Panc1 (cell line): ENCODE results near the gene CPLANE1. TPM values are rescaled to one million over a fixed set of nuclear protein-coding genes. Genes with fewer than 3 reads are reported as not detected.

ENCODE experiments used
- ATAC-seq: fragments of 200-7000 bp; cut with Tn5 transposase; 2 replicates; pipeline ENCODE4 v1.9.1; 2020; ENCODE audit warnings: mild to moderate bottlenecking, moderate library complexity
- BruUV-seq: library from RNA; stranded (reverse); fragments of 400-500 nt; replicated peaks from 2 replicates; lab custom pipeline; 2021; lab: Mats Ljungman, UMichigan
- CTCF ChIA-PET: fragments of 300-600 bp; sonication (Branson Sonifier 250); formaldehyde crosslinking; loops from one replicate; lab custom pipeline; 2022; ENCODE audit warnings: antibody characterized with exemption; lab: Charles Lee
- POLR2A ChIA-PET: fragments of 300-600 bp; sonication (Branson Sonifier 250); formaldehyde crosslinking; loops from one replicate; lab custom pipeline; 2022; ENCODE audit warnings: antibody characterized with exemption; lab: Charles Lee
- DNase-seq: peaks from one replicate; pipeline ENCODE4 v3.0.0-alpha.2; 2010; ENCODE audit warnings: low read depth, low spot score
- H3K27ac ChIP-seq: 2 replicates; pipeline ENCODE4 v1.5.1; 2011; ENCODE audit warnings: mild to moderate bottlenecking, low read length, inconsistent platforms
- H3K27me3 ChIP-seq: fragments of 200-500 bp; sonication (Bioruptor generic); 2 replicates; pipeline ENCODE4 v1.6.0; 2014; ENCODE audit warnings: low read length, inconsistent platforms; ENCODE audit not compliant: control insufficient read depth, insufficient read depth
- H3K36me3 ChIP-seq: fragments of 200-500 bp; sonication (Bioruptor generic); 2 replicates; pipeline ENCODE4 v1.5.1; 2014; ENCODE audit warnings: inconsistent platforms, mild to moderate bottlenecking, low read length, moderate library complexity; ENCODE audit not compliant: control insufficient read depth, insufficient read depth
- H3K4me1 ChIP-seq: 2 replicates; pipeline ENCODE4 v1.5.1; 2011; ENCODE audit warnings: inconsistent platforms, mild to moderate bottlenecking, low read length, moderate library complexity; ENCODE audit not compliant: control insufficient read depth, insufficient read depth
- H3K4me3 ChIP-seq, 2 experiments: 2 replicates each; pipeline ENCODE4 v1.5.1; 2011 to 2012; ENCODE audit warnings: low read depth in 2 of 2, low read length in 2 of 2, mild to moderate bottlenecking in 2 of 2, inconsistent platforms in 1 of 2, moderate library complexity in 1 of 2
- H3K9me3 ChIP-seq: fragments of 200-500 bp; sonication (Bioruptor generic); 2 replicates; pipeline ENCODE4 v1.5.1; 2014; ENCODE audit warnings: low read depth, mild to moderate bottlenecking, inconsistent platforms, low read length, moderate library complexity; ENCODE audit not compliant: control insufficient read depth, insufficient read depth
- POLR2AphosphoS5 ChIP-seq: IDR thresholded peaks from 2 replicates; pipeline ENCODE4 v1.6.1; 2012; ENCODE audit warnings: mild to moderate bottlenecking, low read depth, low read length, moderate library complexity
- TCF7L2 ChIP-seq: IDR thresholded peaks from 2 replicates; pipeline ENCODE4 v1.6.1; 2011; ENCODE audit warnings: mild to moderate bottlenecking, low read depth, low read length, inconsistent platforms
- in situ Hi-C: cut with HindIII; loops from 2 replicates; pipeline ENCODE4 v1.10.0; 2016; ENCODE audit warnings: low sequenced_read_pairs, low pct_unique_long_range_greater_than_20kb
- intact Hi-C: fragments of 100-400 bp; cut with micrococcal nuclease; formaldehyde crosslinking; loops from one replicate; pipeline ENCODE4 v1.10.0; 2022; ENCODE audit not compliant: unreplicated experiment
- total RNA-seq: library from RNA; stranded (reverse); gene quantifications from one replicate; pipeline ENCODE4 v1.2.1, GENCODE V29; 2021; ENCODE audit not compliant: unreplicated experiment
- TF ChIP-seq, protein P1 (sequence below), 2 experiments: IDR thresholded peaks; 2 replicates each; pipeline ENCODE4 v1.6.1; 2011 to 2012; ENCODE audit warnings: low read depth in 2 of 2, control low read depth in 1 of 2, low read length in 1 of 2, mild to moderate bottlenecking in 1 of 2, moderate library complexity in 1 of 2; ENCODE audit not compliant: insufficient read depth in 1 of 2
- TF ChIP-seq, protein P2 (sequence below): fragments of 450-650 bp; IDR thresholded peaks from 2 replicates; pipeline ENCODE4 v1.5.1; 2017; ENCODE audit warnings: mild to moderate bottlenecking

Gene CPLANE1
- total RNA-seq, 1 experiment from 2014 or later: 18.1 TPM

- no peaks in the 10 kb centered on the region for H3K4me1 ChIP-seq
- H3K36me3 ChIP-seq: no peaks in the 10 kb centered on the region
- no peaks in the 10 kb centered on the region for H3K9me3 ChIP-seq
- no peak overlapping the region for H3K27ac ChIP-seq
- BruUV-seq: no TSS peak
- ChIA-PET POLR2A (no interaction called here), CTCF (no interaction called here)
- in situ Hi-C loops: no loop called here
- no peak overlapping the region for H3K4me3 ChIP-seq
- intact Hi-C loops: no loop called here
- TF ChIP-seq, protein P1, sequence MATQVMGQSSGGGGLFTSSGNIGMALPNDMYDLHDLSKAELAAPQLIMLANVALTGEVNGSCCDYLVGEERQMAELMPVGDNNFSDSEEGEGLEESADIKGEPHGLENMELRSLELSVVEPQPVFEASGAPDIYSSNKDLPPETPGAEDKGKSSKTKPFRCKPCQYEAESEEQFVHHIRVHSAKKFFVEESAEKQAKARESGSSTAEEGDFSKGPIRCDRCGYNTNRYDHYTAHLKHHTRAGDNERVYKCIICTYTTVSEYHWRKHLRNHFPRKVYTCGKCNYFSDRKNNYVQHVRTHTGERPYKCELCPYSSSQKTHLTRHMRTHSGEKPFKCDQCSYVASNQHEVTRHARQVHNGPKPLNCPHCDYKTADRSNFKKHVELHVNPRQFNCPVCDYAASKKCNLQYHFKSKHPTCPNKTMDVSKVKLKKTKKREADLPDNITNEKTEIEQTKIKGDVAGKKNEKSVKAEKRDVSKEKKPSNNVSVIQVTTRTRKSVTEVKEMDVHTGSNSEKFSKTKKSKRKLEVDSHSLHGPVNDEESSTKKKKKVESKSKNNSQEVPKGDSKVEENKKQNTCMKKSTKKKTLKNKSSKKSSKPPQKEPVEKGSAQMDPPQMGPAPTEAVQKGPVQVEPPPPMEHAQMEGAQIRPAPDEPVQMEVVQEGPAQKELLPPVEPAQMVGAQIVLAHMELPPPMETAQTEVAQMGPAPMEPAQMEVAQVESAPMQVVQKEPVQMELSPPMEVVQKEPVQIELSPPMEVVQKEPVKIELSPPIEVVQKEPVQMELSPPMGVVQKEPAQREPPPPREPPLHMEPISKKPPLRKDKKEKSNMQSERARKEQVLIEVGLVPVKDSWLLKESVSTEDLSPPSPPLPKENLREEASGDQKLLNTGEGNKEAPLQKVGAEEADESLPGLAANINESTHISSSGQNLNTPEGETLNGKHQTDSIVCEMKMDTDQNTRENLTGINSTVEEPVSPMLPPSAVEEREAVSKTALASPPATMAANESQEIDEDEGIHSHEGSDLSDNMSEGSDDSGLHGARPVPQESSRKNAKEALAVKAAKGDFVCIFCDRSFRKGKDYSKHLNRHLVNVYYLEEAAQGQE (IDR thresholded peaks at IDR 0.05; ENCODE audit: insufficient read depth in 1 of 2, low read depth in 2 of 2, low read length in 1 of 2): no peak
- no peak for TF ChIP-seq TCF7L2
- no peak for ATAC-seq
- no peaks in the 10 kb centered on the region for H3K27me3 ChIP-seq
- DNase-seq: no peak
These were observed 128.1 kb downstream of the CPLANE1 start for GRCh38 chr5:37121027-37121426.

GRCh38 chr5:37120270-37120669 lies 128.9 kb downstream of the CPLANE1 start:
- H3K9me3 ChIP-seq: no peaks in the 10 kb centered on the region
- in situ Hi-C loops: no loop called here
- intact Hi-C loops: no loop called here
- no peak for ATAC-seq
- no peak overlapping the region for H3K27ac ChIP-seq
- H3K27me3 ChIP-seq: no peaks in the 10 kb centered on the region
- TF ChIP-seq POLR2AphosphoS5: no peak
- H3K4me3 ChIP-seq: no peak overlapping the region
- BruUV-seq: no TSS peak
- ChIA-PET CTCF (no interaction called here), POLR2A (interaction anchor here (0.6 kb wide), 1 partner anchor 212 kb away, joined by 11 read pairs; no protein-coding TSS in a partner anchor)
- DNase-seq: no peak
- no peaks in the 10 kb centered on the region for H3K36me3 ChIP-seq
- no peaks in the 10 kb centered on the region for H3K4me1 ChIP-seq

DNA sequence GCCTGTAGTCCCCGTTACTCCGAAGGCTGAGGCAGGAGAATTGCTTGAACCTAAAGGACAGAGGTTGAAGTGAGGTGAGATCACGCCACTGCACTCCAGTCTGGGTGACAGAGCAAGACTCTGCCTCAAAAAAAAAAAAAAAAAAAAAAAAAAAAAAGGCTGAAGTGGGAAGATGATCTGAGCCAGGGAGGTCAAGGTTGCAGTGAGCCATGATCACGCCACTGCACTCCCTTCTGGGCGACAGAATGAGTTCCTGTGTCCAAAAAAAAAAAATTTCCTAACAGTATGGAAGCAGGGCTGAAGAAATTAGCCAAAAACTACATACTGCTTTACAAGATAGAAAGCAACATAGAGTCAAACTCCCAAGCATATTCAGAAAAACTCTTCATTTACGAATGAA lies 132.8 kb downstream of the CPLANE1 start:
- DNase-seq (no peak), ATAC-seq (no peak)
- BruUV-seq: no TSS peak
- Histone ChIP-seq H3K36me3 (no peaks in the 10 kb centered on the region), H3K9me3 (no peaks in the 10 kb centered on the region), H3K4me3 (no peak overlapping the region), H3K27me3 (no peaks in the 10 kb centered on the region), H3K4me1 (no peaks in the 10 kb centered on the region), H3K27ac (no peak overlapping the region)
- ChIA-PET CTCF (no interaction called here), POLR2A (no interaction called here)
- TF ChIP-seq, protein P1 (IDR thresholded peaks at IDR 0.05; ENCODE audit: insufficient read depth in 1 of 2, low read depth in 2 of 2, low read length in 1 of 2): no peak
- TF ChIP-seq, protein P2, sequence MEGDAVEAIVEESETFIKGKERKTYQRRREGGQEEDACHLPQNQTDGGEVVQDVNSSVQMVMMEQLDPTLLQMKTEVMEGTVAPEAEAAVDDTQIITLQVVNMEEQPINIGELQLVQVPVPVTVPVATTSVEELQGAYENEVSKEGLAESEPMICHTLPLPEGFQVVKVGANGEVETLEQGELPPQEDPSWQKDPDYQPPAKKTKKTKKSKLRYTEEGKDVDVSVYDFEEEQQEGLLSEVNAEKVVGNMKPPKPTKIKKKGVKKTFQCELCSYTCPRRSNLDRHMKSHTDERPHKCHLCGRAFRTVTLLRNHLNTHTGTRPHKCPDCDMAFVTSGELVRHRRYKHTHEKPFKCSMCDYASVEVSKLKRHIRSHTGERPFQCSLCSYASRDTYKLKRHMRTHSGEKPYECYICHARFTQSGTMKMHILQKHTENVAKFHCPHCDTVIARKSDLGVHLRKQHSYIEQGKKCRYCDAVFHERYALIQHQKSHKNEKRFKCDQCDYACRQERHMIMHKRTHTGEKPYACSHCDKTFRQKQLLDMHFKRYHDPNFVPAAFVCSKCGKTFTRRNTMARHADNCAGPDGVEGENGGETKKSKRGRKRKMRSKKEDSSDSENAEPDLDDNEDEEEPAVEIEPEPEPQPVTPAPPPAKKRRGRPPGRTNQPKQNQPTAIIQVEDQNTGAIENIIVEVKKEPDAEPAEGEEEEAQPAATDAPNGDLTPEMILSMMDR: no peak
- in situ Hi-C loops: no loop called here
- intact Hi-C loops: no loop called here
